ENCODE results near the gene KRTAP2-3.
"Not testable (repeated sequence)": the region's sequence is repeated elsewhere in the genome, so short reads cannot be mapped to it uniquely, and the experiment has no call there.

KRTAP2-3 gene

GRCh38 chr17:41055130-41055529 is 4.8 kb downstream of the KRTAP2-3 start, which contains the start of gene KRTAP2-2:
Gene KRTAP2-2, minus strand, starts transcription at chr17:41055230. Its CDS starts 19 bp downstream, at chr17:41055211.
- H3K4me3 ChIP-seq (ENCODE audit: low read length in 2 of 2); H3K4me2 ChIP-seq (ENCODE audit: insufficient read depth, low read length, poor library complexity, severe bottlenecking); H3K79me1 ChIP-seq (ENCODE audit: low read depth, low read length); H3K4ac ChIP-seq (ENCODE audit: low read length); H3K27me3 ChIP-seq (ENCODE audit: control insufficient read depth in 3 of 3, insufficient read depth in 3 of 3, low read depth in 1 of 3, low read length in 3 of 3); H3K23ac ChIP-seq (ENCODE audit: low read depth, low read length, poor library complexity); H3K36me3 ChIP-seq (replicated peaks in 1 of 2; ENCODE audit: control insufficient read depth in 2 of 2, insufficient read depth in 2 of 2, low read length in 2 of 2); H2BK5ac ChIP-seq (ENCODE audit: low read length); H3K14ac ChIP-seq (ENCODE audit: low read length); H4K8ac ChIP-seq (ENCODE audit: low read depth, low read length); H4K91ac ChIP-seq (ENCODE audit: low read depth, low read length, poor library complexity); DNase-seq (ENCODE audit: low spot score); H2AFZ ChIP-seq (ENCODE audit: low read length); H3K9me3 ChIP-seq (replicated peaks in 1 of 2; ENCODE audit: control insufficient read depth in 2 of 2, insufficient read depth in 1 of 2, low read depth in 1 of 2, low read length in 2 of 2); H3K27ac ChIP-seq (replicated peaks; ENCODE audit: low read length); H3K18ac ChIP-seq (ENCODE audit: low read length); H2BK120ac ChIP-seq (ENCODE audit: low read depth, low read length); H3K4me1 ChIP-seq (ENCODE audit: control insufficient read depth in 2 of 2, insufficient read depth in 1 of 2, low read depth in 1 of 2, low read length in 2 of 2); H2BK12ac ChIP-seq (ENCODE audit: low read length); H2AK5ac ChIP-seq (ENCODE audit: low read depth, low read length); H3K9ac ChIP-seq (ENCODE audit: low read depth, low read length, poor library complexity); H2BK15ac ChIP-seq (ENCODE audit: low read length): not testable (repeated sequence)
- no CpG with 5 or more reads among the region's 6 CpGs for WGBS, 2 donors (ENCODE audit: extremely low coverage in 2 of 2, insufficient read length in 2 of 2, insufficient replicate concordance in 1 of 2)

- no CpG with 5 or more reads among the region's 9 CpGs for whole genome bisulfite sequencing, 2 donors (ENCODE audit: extremely low coverage in 2 of 2, insufficient read length in 2 of 2, insufficient replicate concordance in 1 of 2)
- not testable (repeated sequence) for H2AK5ac ChIP-seq (ENCODE audit: low read depth, low read length); H3K79me1 ChIP-seq (ENCODE audit: low read depth, low read length); H3K4me2 ChIP-seq (ENCODE audit: insufficient read depth, low read length, poor library complexity, severe bottlenecking); H4K8ac ChIP-seq (ENCODE audit: low read depth, low read length); H2BK15ac ChIP-seq (ENCODE audit: low read length); H3K18ac ChIP-seq (ENCODE audit: low read length); H2AFZ ChIP-seq (ENCODE audit: low read length); H3K4me1 ChIP-seq (ENCODE audit: control insufficient read depth in 2 of 2, insufficient read depth in 1 of 2, low read depth in 1 of 2, low read length in 2 of 2); H2BK12ac ChIP-seq (ENCODE audit: low read length); H3K4me3 ChIP-seq (ENCODE audit: low read length in 2 of 2); DNase-seq (ENCODE audit: low spot score); H3K9ac ChIP-seq (ENCODE audit: low read depth, low read length, poor library complexity); H2BK5ac ChIP-seq (ENCODE audit: low read length); H2BK120ac ChIP-seq (ENCODE audit: low read depth, low read length); H3K14ac ChIP-seq (ENCODE audit: low read length); H3K9me3 ChIP-seq (replicated peaks in 1 of 2; ENCODE audit: control insufficient read depth in 2 of 2, insufficient read depth in 1 of 2, low read depth in 1 of 2, low read length in 2 of 2); H3K27ac ChIP-seq (replicated peaks; ENCODE audit: low read length); H3K4ac ChIP-seq (ENCODE audit: low read length); H3K27me3 ChIP-seq (ENCODE audit: control insufficient read depth in 3 of 3, insufficient read depth in 3 of 3, low read depth in 1 of 3, low read length in 3 of 3); H4K91ac ChIP-seq (ENCODE audit: low read depth, low read length, poor library complexity); H3K36me3 ChIP-seq (replicated peaks in 1 of 2; ENCODE audit: control insufficient read depth in 2 of 2, insufficient read depth in 2 of 2, low read length in 2 of 2); H3K23ac ChIP-seq (ENCODE audit: low read depth, low read length, poor library complexity)
Measured at GRCh38 chr17:41054556-41054955, 5.4 kb downstream of the KRTAP2-3 start.

- no peak overlapping the region for H3K27ac ChIP-seq (replicated peaks; ENCODE audit: low read length)
- H3K18ac ChIP-seq (ENCODE audit: low read length): no peak overlapping the region
- no peak overlapping the region for H2BK120ac ChIP-seq (ENCODE audit: low read depth, low read length)
- H2BK12ac ChIP-seq (ENCODE audit: low read length): no peak overlapping the region
- DNase-seq (ENCODE audit: low spot score): no peak
- H3K14ac ChIP-seq (ENCODE audit: low read length): no peak overlapping the region
- H3K79me1 ChIP-seq (ENCODE audit: low read depth, low read length): no peaks in the 10 kb centered on the region
- H4K8ac ChIP-seq (ENCODE audit: low read depth, low read length): no peak overlapping the region
- H3K4me2 ChIP-seq (ENCODE audit: insufficient read depth, low read length, poor library complexity, severe bottlenecking): no peak overlapping the region
- H3K9ac ChIP-seq (ENCODE audit: low read depth, low read length, poor library complexity): no peak overlapping the region
- H2AFZ ChIP-seq (ENCODE audit: low read length): no peak overlapping the region
- no peaks in the 10 kb centered on the region for H3K36me3 ChIP-seq (replicated peaks in 1 of 2; ENCODE audit: control insufficient read depth in 2 of 2, insufficient read depth in 2 of 2, low read length in 2 of 2)
- H3K4me3 ChIP-seq (ENCODE audit: low read length in 2 of 2): no peak overlapping the region
- H3K4me1 ChIP-seq (ENCODE audit: control insufficient read depth in 2 of 2, insufficient read depth in 1 of 2, low read depth in 1 of 2, low read length in 2 of 2): no peaks in the 10 kb centered on the region
- no CpG with 5 or more reads among the region's 4 CpGs for WGBS, 2 donors (ENCODE audit: extremely low coverage in 2 of 2, insufficient read length in 2 of 2, insufficient replicate concordance in 1 of 2)
- no peaks in the 10 kb centered on the region for H3K27me3 ChIP-seq (ENCODE audit: control insufficient read depth in 3 of 3, insufficient read depth in 3 of 3, low read depth in 1 of 3, low read length in 3 of 3)
- H3K23ac ChIP-seq (ENCODE audit: low read depth, low read length, poor library complexity): no peak overlapping the region
- no peak overlapping the region for H3K4ac ChIP-seq (ENCODE audit: low read length)
- no peak overlapping the region for H2AK5ac ChIP-seq (ENCODE audit: low read depth, low read length)
- no peak overlapping the region for H4K91ac ChIP-seq (ENCODE audit: low read depth, low read length, poor library complexity)
- no peak overlapping the region for H2BK5ac ChIP-seq (ENCODE audit: low read length)
- peaks cover 0 to 2% of the 10 kb centered on the region in 2 donors for H3K9me3 ChIP-seq (replicated peaks in 1 of 2; ENCODE audit: control insufficient read depth in 2 of 2, insufficient read depth in 1 of 2, low read depth in 1 of 2, low read length in 2 of 2)
- H2BK15ac ChIP-seq (ENCODE audit: low read length): no peak overlapping the region
Measured at GRCh38 chr17:41054025-41054424, 5.9 kb downstream of the KRTAP2-3 start.

- Histone ChIP-seq H4K91ac (ENCODE audit: low read depth, low read length, poor library complexity) (no peak overlapping the region), H3K14ac (ENCODE audit: low read length) (no peak overlapping the region)
Measured at GRCh38 chr17:41052566-41052965, 7.3 kb downstream of the KRTAP2-3 start.

More at GRCh38 chr17:41052566-41052965, 7.3 kb downstream of the KRTAP2-3 start:
- Histone ChIP-seq H3K9me3 (replicated peaks in 1 of 2; ENCODE audit: control insufficient read depth in 2 of 2, insufficient read depth in 1 of 2, low read depth in 1 of 2, low read length in 2 of 2) (peaks cover 0 to 2% of the 10 kb centered on the region in 2 donors), H3K18ac (ENCODE audit: low read length) (no peak overlapping the region), H3K27me3 (ENCODE audit: control insufficient read depth in 3 of 3, insufficient read depth in 3 of 3, low read depth in 1 of 3, low read length in 3 of 3) (no peaks in the 10 kb centered on the region), H3K36me3 (replicated peaks in 1 of 2; ENCODE audit: control insufficient read depth in 2 of 2, insufficient read depth in 2 of 2, low read length in 2 of 2) (no peaks in the 10 kb centered on the region), H2BK120ac (ENCODE audit: low read depth, low read length) (no peak overlapping the region), H3K27ac (replicated peaks; ENCODE audit: low read length) (no peak overlapping the region), H3K4me3 (ENCODE audit: low read length in 2 of 2) (no peak overlapping the region), H2AK5ac (ENCODE audit: low read depth, low read length) (no peak overlapping the region), H3K23ac (ENCODE audit: low read depth, low read length, poor library complexity) (no peak overlapping the region), H3K4ac (ENCODE audit: low read length) (no peak overlapping the region), H3K79me1 (ENCODE audit: low read depth, low read length) (no peaks in the 10 kb centered on the region), H2BK15ac (ENCODE audit: low read length) (no peak overlapping the region), H3K4me2 (ENCODE audit: insufficient read depth, low read length, poor library complexity, severe bottlenecking) (no peak overlapping the region), H2BK12ac (ENCODE audit: low read length) (no peak overlapping the region), H3K9ac (ENCODE audit: low read depth, low read length, poor library complexity) (no peak overlapping the region), H2AFZ (ENCODE audit: low read length) (no peak overlapping the region), H4K8ac (ENCODE audit: low read depth, low read length) (no peak overlapping the region), H2BK5ac (ENCODE audit: low read length) (no peak overlapping the region), H3K4me1 (ENCODE audit: control insufficient read depth in 2 of 2, insufficient read depth in 1 of 2, low read depth in 1 of 2, low read length in 2 of 2) (no peaks in the 10 kb centered on the region)
- DNase-seq (ENCODE audit: low spot score): no peak

All from neuronal stem cell (in vitro differentiated cells).